Activated CD4-positive, CD25-positive, alpha-beta regulatory T cell treated with anti-CD3 and anti-CD28 coated beads, Interleukin-2, amount 50 U/mL, for 72 hours (primary cell): ENCODE data around the gene FCER1G.
"Not testable (repeated sequence)": the region's sequence is repeated elsewhere in the genome, so short reads cannot be mapped to it uniquely, and the experiment has no call there.

Experiments
- DNase-seq: peaks from one replicate; pipeline ENCODE4 v3.0.0; 2021

Gene FCER1G

GRCh38 chr1:161235957-161236775 is 21.1 kb downstream of the FCER1G start:
- DNase-seq = no peak

GRCh38 chr1:161238039-161238473 is 23.0 kb downstream of the FCER1G start, which contains the start of gene NR1I3:
Gene NR1I3 (minus strand): TSS chr1:161238203. CDS start chr1:161236565, 1,638 bp downstream.
- no peak for DNase-seq

GRCh38 chr1:161241682-161242081 is 26.6 kb downstream of the FCER1G start:
- no peak for DNase-seq

- DNase-seq = no peak
Observed at GRCh38 chr1:161242313-161242712, 27.2 kb downstream of the FCER1G start.

GRCh38 chr1:161244888-161245287 is 29.8 kb downstream of the FCER1G start:
- DNase-seq = no peak

- not testable (repeated sequence) for DNase-seq
Observed at GRCh38 chr1:161250100-161250499, 35.0 kb downstream of the FCER1G start.

- DNase-seq = no peak
Observed at GRCh38 chr1:161250829-161251228, 35.7 kb downstream of the FCER1G start.

GRCh38 chr1:161251579-161251978 is 36.5 kb downstream of the FCER1G start:
- no peak for DNase-seq

- DNase-seq = not testable (repeated sequence)
Observed at GRCh38 chr1:161255302-161255701, 40.2 kb downstream of the FCER1G start.

- DNase-seq = not testable (repeated sequence)
Observed at GRCh38 chr1:161255955-161256520, 40.9 kb downstream of the FCER1G start.

- not testable (repeated sequence) for DNase-seq
Observed at GRCh38 chr1:161257109-161257508, 42.0 kb downstream of the FCER1G start.

- DNase-seq = peak; percentile 41
Observed at GRCh38 chr1:161258439-161259344, 43.6 kb downstream of the FCER1G start, which contains the start of gene PCP4L1. Gene PCP4L1 (plus strand): TSS chr1:161258745. CDS start chr1:161258975, 230 bp downstream.

- DNase-seq = no peak
Observed at GRCh38 chr1:161259345-161259702, 44.2 kb downstream of the FCER1G start.

- DNase-seq = no peak
Observed at GRCh38 chr1:161259765-161260164, 44.7 kb downstream of the FCER1G start.

GRCh38 chr1:161260376-161261260 is 45.5 kb downstream of the FCER1G start:
- no peak for DNase-seq

- DNase-seq = no peak
Observed at GRCh38 chr1:161261261-161262235, 46.5 kb downstream of the FCER1G start.

- no peak for DNase-seq
Observed at GRCh38 chr1:161265305-161265704, 50.2 kb downstream of the FCER1G start.

GRCh38 chr1:161266202-161266601 is 51.1 kb downstream of the FCER1G start:
- DNase-seq = no peak

- no peak for DNase-seq
Observed at GRCh38 chr1:161266836-161267235, 51.7 kb downstream of the FCER1G start.

- DNase-seq = no peak
Observed at GRCh38 chr1:161267321-161267720, 52.2 kb downstream of the FCER1G start.
